MM.1S (cell line): Measurements from ENCODE around the gene CCT8.

Experiments
- DNase-seq: peaks from one replicate; pipeline ENCODE4 v3.0.0-alpha.2; 2015
- H2AFZ ChIP-seq: fragments of 300-600 bp; sonication (generic); 2 replicates; pipeline ENCODE4 v1.6.0; 2016; ENCODE audit warnings: antibody characterized with exemption, low read length
- H3F3A ChIP-seq: fragments of 300-600 bp; sonication (generic); 2 replicates; pipeline ENCODE4 v1.6.1; 2016; ENCODE audit warnings: mild to moderate bottlenecking, antibody characterized with exemption, low read length, moderate library complexity, mixed read lengths; ENCODE audit not compliant: insufficient read depth
- H3K27ac ChIP-seq: fragments of 300-600 bp; sonication (generic); 2 replicates; pipeline ENCODE4 v1.5.1; 2016; ENCODE audit warnings: mild to moderate bottlenecking, low read length
- H3K27me3 ChIP-seq: fragments of 300-600 bp; sonication (generic); replicated peaks from 2 replicates; pipeline ENCODE4 v1.6.0; 2016; ENCODE audit warnings: low read length; ENCODE audit not compliant: insufficient read depth
- H3K36me3 ChIP-seq: fragments of 300-600 bp; sonication (generic); replicated peaks from 2 replicates; pipeline ENCODE4 v1.6.1; 2016; ENCODE audit warnings: mild to moderate bottlenecking, low read length, mixed read lengths; ENCODE audit not compliant: insufficient read depth
- H3K4me1 ChIP-seq: fragments of 300-600 bp; sonication (generic); 2 replicates; pipeline ENCODE4 v1.6.1; 2016; ENCODE audit warnings: low read length, mixed read lengths
- H3K4me2 ChIP-seq: fragments of 300-600 bp; sonication (generic); 2 replicates; pipeline ENCODE4 v1.6.0; 2016; ENCODE audit warnings: low read depth, low read length
- H3K4me3 ChIP-seq: fragments of 300-600 bp; sonication (generic); 2 replicates; pipeline ENCODE4 v1.5.1; 2016; ENCODE audit warnings: low read length, mixed read lengths
- H3K79me2 ChIP-seq: fragments of 300-600 bp; sonication (generic); 2 replicates; pipeline ENCODE4 v1.6.1; 2016; ENCODE audit warnings: mixed run types, low read length, mixed read lengths
- H3K9ac ChIP-seq: fragments of 300-600 bp; sonication (generic); 2 replicates; pipeline ENCODE4 v1.6.1; 2016; ENCODE audit warnings: low read length, mixed read lengths
- H3K9me2 ChIP-seq: fragments of 300-600 bp; sonication (generic); replicated peaks from 2 replicates; pipeline ENCODE4 v1.6.1; 2016; ENCODE audit warnings: mild to moderate bottlenecking, low read length, mixed read lengths; ENCODE audit not compliant: insufficient read depth
- H3K9me3 ChIP-seq: fragments of 300-600 bp; sonication (generic); replicated peaks from 2 replicates; pipeline ENCODE4 v1.6.1; 2016; ENCODE audit warnings: mild to moderate bottlenecking, low read length, mixed read lengths; ENCODE audit not compliant: insufficient read depth
- H4K20me1 ChIP-seq: fragments of 300-600 bp; sonication (generic); 2 replicates; pipeline ENCODE4 v1.6.1; 2016; ENCODE audit warnings: mild to moderate bottlenecking, low read length, moderate library complexity, mixed read lengths; ENCODE audit not compliant: insufficient read depth
- CTCF ChIP-seq: fragments of 300-600 bp; sonication (generic); IDR thresholded peaks from 2 replicates; pipeline ENCODE4 v1.5.1; 2016; ENCODE audit warnings: antibody characterized with exemption, low read length, mixed read lengths
- EZH2 ChIP-seq: fragments of 300-600 bp; sonication (generic); optimal IDR thresholded peaks from 2 replicates; pipeline ENCODE3; 2017; ENCODE audit warnings: low read depth, mild to moderate bottlenecking, antibody characterized with exemption, low read length, mixed read lengths
- EZH2phosphoT487 ChIP-seq: fragments of 300-600 bp; sonication (generic); IDR thresholded peaks from 2 replicates; pipeline ENCODE4 v1.6.1; 2018; ENCODE audit warnings: antibody characterized with exemption, low read length

CCT8 gene

GRCh38 chr21:29115899-29116298, 42.5 kb upstream of the CCT8 start:
- Histone ChIP-seq H3K9me3 (no peaks in the 10 kb centered on the region), H3K27ac (no peak overlapping the region), H3K9me2 (no peaks in the 10 kb centered on the region), H3K4me1 (peaks cover 8% of the 10 kb centered on the region), H2AFZ (no peak overlapping the region), H3K79me2 (no peaks in the 10 kb centered on the region), H3K4me3 (no peak overlapping the region), H4K20me1 (no peaks in the 10 kb centered on the region), H3K9ac (no peak overlapping the region), H3K36me3 (no peaks in the 10 kb centered on the region), H3F3A (peaks cover 9% of the 10 kb centered on the region), H3K4me2 (no peak overlapping the region), H3K27me3 (no peaks in the 10 kb centered on the region)
- no peak for DNase-seq
- TF ChIP-seq EZH2phosphoT487: no peak
- no peak for TF ChIP-seq CTCF
- TF ChIP-seq EZH2: no peak

DNA sequence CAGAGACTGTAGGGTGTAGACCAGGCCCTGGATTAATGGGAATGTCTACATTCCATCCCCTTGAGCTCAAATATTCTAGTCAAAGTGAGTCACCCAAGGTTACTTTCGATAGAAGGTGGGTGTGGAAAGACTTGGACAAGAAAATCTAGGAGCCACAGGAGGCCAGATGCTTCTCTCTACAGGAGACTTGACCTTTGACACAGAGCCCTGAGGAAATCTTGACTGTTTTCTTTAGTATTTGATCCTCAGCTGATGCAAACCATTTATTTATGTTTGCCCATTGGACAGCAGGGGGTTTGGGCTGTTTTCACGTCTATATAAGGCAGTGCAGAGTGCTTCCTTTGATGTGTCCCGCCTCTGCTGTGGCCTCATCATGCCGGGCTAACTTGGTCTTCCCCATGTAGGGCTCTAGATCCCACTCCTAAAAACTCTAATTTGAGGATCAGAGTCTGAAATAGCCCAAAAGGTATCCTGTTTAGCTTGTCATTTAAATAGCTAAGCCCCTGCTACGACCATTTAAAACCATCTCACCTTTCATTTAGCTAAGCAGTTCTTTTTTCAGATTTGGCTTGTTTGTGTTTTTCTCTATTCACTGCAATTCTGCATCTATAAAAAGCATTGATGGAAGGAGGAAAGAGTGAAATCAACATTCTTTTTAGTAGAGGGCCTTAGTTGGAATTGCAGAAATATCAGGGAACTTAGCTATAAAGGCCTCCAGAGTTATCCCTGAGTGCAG, 41.5 kb upstream of the CCT8 start:
- Histone ChIP-seq H3K27ac (no peak overlapping the region), H3K4me3 (no peak overlapping the region), H2AFZ (no peak overlapping the region), H3K79me2 (no peaks in the 10 kb centered on the region), H3K4me1 (peaks cover 8% of the 10 kb centered on the region), H3K4me2 (no peak overlapping the region), H3K9me3 (no peaks in the 10 kb centered on the region), H3F3A (peaks cover 9% of the 10 kb centered on the region), H3K27me3 (no peaks in the 10 kb centered on the region), H3K9me2 (no peaks in the 10 kb centered on the region), H4K20me1 (no peaks in the 10 kb centered on the region), H3K9ac (no peak overlapping the region), H3K36me3 (no peaks in the 10 kb centered on the region)
- TF ChIP-seq EZH2: no peak
- TF ChIP-seq EZH2phosphoT487: no peak
- no peak for TF ChIP-seq CTCF
- no peak for DNase-seq

DNA sequence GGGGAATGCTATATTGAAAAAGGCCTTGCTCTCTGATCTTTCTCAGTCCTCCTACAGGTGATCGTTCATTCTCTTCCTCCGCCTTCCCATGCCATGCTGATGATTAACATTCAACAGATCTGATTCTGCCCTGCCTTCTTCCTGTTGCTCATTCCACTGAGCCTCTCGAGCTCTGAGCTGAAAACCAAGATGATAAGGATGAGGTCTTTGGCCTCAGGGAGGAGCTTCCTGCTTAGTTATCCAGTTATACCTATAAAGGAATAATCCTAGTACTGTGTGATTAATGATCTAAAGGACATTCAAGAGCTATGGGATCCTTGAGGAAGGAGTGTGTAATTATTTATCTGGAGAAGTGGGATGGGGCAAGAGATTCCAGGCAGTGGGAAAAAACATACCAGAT, 31.8 kb upstream of the CCT8 start:
- no peaks in the 10 kb centered on the region for H3K4me1 ChIP-seq
- H3K4me3 ChIP-seq: no peak overlapping the region
- H3K27me3 ChIP-seq: no peaks in the 10 kb centered on the region
- H3K4me2 ChIP-seq: no peak overlapping the region
- H2AFZ ChIP-seq: no peak overlapping the region
- no peaks in the 10 kb centered on the region for H3K9me2 ChIP-seq
- H3K27ac ChIP-seq: no peak overlapping the region
- no peaks in the 10 kb centered on the region for H3K36me3 ChIP-seq
- H3K79me2 ChIP-seq: no peaks in the 10 kb centered on the region
- H3K9ac ChIP-seq: no peak overlapping the region
- no peaks in the 10 kb centered on the region for H3K9me3 ChIP-seq
- no peaks in the 10 kb centered on the region for H4K20me1 ChIP-seq
- H3F3A ChIP-seq: no peaks in the 10 kb centered on the region
- TF ChIP-seq EZH2 (no peak), CTCF (no peak), EZH2phosphoT487 (no peak)
- no peak for DNase-seq
